ENCODE measurements around the gene FLNB.

DNA sequence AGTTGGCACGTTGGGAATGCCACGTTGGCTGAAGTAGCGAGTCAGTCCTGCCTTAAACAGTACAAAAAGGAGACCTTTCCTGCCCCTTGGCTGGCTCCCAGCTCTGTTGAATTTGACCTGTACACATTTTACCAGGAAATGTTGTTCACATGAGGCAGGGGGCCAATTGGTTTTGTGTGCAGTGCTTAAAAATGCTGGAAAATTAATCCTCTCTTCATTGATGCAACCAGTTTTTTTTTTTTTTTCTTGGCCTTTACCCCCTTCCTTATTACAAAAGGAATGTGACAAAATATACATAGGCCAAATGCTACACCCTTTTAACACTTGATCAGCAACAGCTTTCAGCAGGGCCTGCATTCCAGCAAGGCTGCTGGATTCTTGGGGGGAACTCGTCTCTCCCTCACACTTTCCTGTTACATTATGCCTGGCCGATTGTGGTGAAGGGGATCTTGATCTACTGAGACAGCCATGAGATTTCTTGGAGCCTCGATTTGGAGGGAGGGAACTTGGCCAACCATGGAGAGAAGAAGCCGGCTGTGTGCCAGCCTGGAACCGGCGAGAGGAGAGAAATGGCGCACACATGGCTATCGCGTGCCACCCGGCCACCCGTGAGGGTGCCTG is 109.4 kb downstream of the FLNB start:
- TF ChIP-seq, protein P1, sequence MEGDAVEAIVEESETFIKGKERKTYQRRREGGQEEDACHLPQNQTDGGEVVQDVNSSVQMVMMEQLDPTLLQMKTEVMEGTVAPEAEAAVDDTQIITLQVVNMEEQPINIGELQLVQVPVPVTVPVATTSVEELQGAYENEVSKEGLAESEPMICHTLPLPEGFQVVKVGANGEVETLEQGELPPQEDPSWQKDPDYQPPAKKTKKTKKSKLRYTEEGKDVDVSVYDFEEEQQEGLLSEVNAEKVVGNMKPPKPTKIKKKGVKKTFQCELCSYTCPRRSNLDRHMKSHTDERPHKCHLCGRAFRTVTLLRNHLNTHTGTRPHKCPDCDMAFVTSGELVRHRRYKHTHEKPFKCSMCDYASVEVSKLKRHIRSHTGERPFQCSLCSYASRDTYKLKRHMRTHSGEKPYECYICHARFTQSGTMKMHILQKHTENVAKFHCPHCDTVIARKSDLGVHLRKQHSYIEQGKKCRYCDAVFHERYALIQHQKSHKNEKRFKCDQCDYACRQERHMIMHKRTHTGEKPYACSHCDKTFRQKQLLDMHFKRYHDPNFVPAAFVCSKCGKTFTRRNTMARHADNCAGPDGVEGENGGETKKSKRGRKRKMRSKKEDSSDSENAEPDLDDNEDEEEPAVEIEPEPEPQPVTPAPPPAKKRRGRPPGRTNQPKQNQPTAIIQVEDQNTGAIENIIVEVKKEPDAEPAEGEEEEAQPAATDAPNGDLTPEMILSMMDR (conservative IDR thresholded peaks at IDR 0.05; ENCODE audit: low read length): no peak
- TF ChIP-seq EZH2phosphoT487 (IDR thresholded peaks at IDR 0.05; ENCODE audit: borderline replicate concordance): no peak

Measured in Loucy (cell line).